GM12878 (cell line): Measurements from ENCODE around the gene HSD17B2. TPM values are rescaled to one million over a fixed set of nuclear protein-coding genes. Genes with fewer than 3 reads are reported as not detected.

Experiments
- ATAC-seq: fragments of 200-7000 bp; cut with Tn5 transposase; 3 replicates; pipeline ENCODE4 v1.9.1; 2020; ENCODE audit warnings: mild to moderate bottlenecking, moderate library complexity
- BruUV-seq: library from RNA; stranded (reverse); fragments of 400-500 nt; replicated peaks from 2 replicates; lab custom pipeline; 2021; lab: Mats Ljungman, UMichigan
- CTCF ChIA-PET: fragments of 300-600 bp; sonication (Branson Sonifier 250); formaldehyde crosslinking; extraction: SDS; loops from one replicate; lab custom pipeline; 2021; ENCODE audit warnings: inconsistent platforms; lab: Yijun Ruan, JAX
- POLR2A ChIA-PET: fragments of 350-600 bp; formaldehyde crosslinking; extraction: SDS; loops from one replicate; lab custom pipeline; 2021; ENCODE audit warnings: inconsistent platforms; lab: Charles Lee
- RAD21 ChIA-PET: fragments of 300-600 bp; sonication (Branson Sonifier 250); formaldehyde crosslinking; loops from one replicate; lab custom pipeline; 2023; ENCODE audit warnings: antibody characterized with exemption; ENCODE audit not compliant: unreplicated experiment; lab: Charles Lee
- SMC1A ChIA-PET: fragments of 300-600 bp; sonication (Branson Sonifier 250); formaldehyde crosslinking; loops from one replicate; lab custom pipeline; 2023; ENCODE audit not compliant: unreplicated experiment, uncharacterized antibody; lab: Charles Lee
- DNase-seq: peaks from one replicate; pipeline ENCODE4 v3.0.0-alpha.2; 2011; ENCODE audit warnings: low read depth, low spot score
- FAIRE-seq: peaks from 3 replicates; lab custom pipeline; 2011; peaks lifted over from hg19 to GRCh38; lab: Jason Lieb, UNC
- H2AFZ ChIP-seq: 2 replicates; pipeline ENCODE4 v1.6.0; 2011; ENCODE audit warnings: low read depth, low read length, control low read depth; ENCODE audit not compliant: control insufficient read depth
- H3K27ac ChIP-seq: 2 replicates; pipeline ENCODE4 v1.5.1; 2011; ENCODE audit warnings: control low read depth; ENCODE audit not compliant: control insufficient read depth, insufficient read depth
- H3K27me3 ChIP-seq, 2 experiments: replicated peaks in 1 of 2; 2 replicates each; pipeline versions ENCODE4 v1.6.0 to v1.6.1; 2011; ENCODE audit warnings: low read length in 1 of 2; ENCODE audit not compliant: control insufficient read depth in 2 of 2, insufficient read depth in 2 of 2
- H3K36me3 ChIP-seq, 2 experiments: 2 replicates each; pipeline ENCODE4 v1.5.1; 2011; ENCODE audit warnings: low read length in 1 of 2; ENCODE audit not compliant: control insufficient read depth in 2 of 2, insufficient read depth in 2 of 2
- H3K4me1 ChIP-seq: 2 replicates; pipeline ENCODE4 v1.6.1; 2011; ENCODE audit warnings: mild to moderate bottlenecking, low read length, moderate library complexity, mixed read lengths; ENCODE audit not compliant: control insufficient read depth, insufficient read depth
- H3K4me2 ChIP-seq: 2 replicates; pipeline ENCODE4 v1.6.0; 2011; ENCODE audit warnings: control low read depth; ENCODE audit not compliant: control insufficient read depth, insufficient read depth
- H3K4me3 ChIP-seq: fragments of 200-600 bp; sonication (generic); 2 replicates; pipeline ENCODE4 v1.5.1; 2016
- H3K79me2 ChIP-seq: 2 replicates; pipeline ENCODE4 v1.6.0; 2011; ENCODE audit warnings: low read length; ENCODE audit not compliant: control insufficient read depth, insufficient read depth
- H3K9ac ChIP-seq: 2 replicates; pipeline ENCODE4 v1.8.0; 2011; ENCODE audit warnings: low read length, control low read depth, mixed read lengths; ENCODE audit not compliant: control insufficient read depth, insufficient read depth
- H3K9me3 ChIP-seq: replicated peaks from 3 replicates; pipeline ENCODE4 v1.5.1; 2011; ENCODE audit warnings: mild to moderate bottlenecking, low read length; ENCODE audit not compliant: control insufficient read depth, insufficient read depth
- H4K20me1 ChIP-seq: 2 replicates; pipeline ENCODE4 v1.6.0; 2011; ENCODE audit not compliant: control insufficient read depth, insufficient read depth
- BMI1 ChIP-seq: fragments of 450-650 bp; IDR thresholded peaks from 2 replicates; pipeline ENCODE4 v1.6.1; 2016; ENCODE audit warnings: mild to moderate bottlenecking, moderate library complexity, borderline replicate concordance
- CBX3 ChIP-seq: fragments of 200-600 bp; sonication (generic); IDR thresholded peaks from 2 replicates; pipeline ENCODE4 v1.6.1; 2016; ENCODE audit warnings: low read depth, borderline replicate concordance
- HCFC1 ChIP-seq: fragments of 150-350 bp; IDR thresholded peaks from 2 replicates; pipeline ENCODE4 v1.6.1; 2014; ENCODE audit warnings: low read length
- HDAC6 ChIP-seq: fragments of 200-600 bp; sonication (generic); IDR thresholded peaks from one replicate; pipeline ENCODE4 v1.8.0; 2017; ENCODE audit warnings: antibody characterized with exemption; ENCODE audit not compliant: unreplicated experiment
- IRF4 ChIP-seq: IDR thresholded peaks from 2 replicates; pipeline ENCODE4 v1.6.1; 2011; ENCODE audit warnings: low read depth, low read length
- JUNB ChIP-seq: IDR thresholded peaks from 2 replicates; pipeline ENCODE4 v1.6.1; 2016; ENCODE audit warnings: antibody characterized with exemption, mild to moderate bottlenecking
- LARP7 ChIP-seq: fragments of 450-650 bp; IDR thresholded peaks from 2 replicates; pipeline ENCODE4 v1.6.1; 2017; ENCODE audit warnings: mild to moderate bottlenecking
- PAX5 ChIP-seq: IDR thresholded peaks from 2 replicates; pipeline ENCODE4 v1.6.1; 2011; ENCODE audit warnings: low read depth, low read length, borderline replicate concordance
- PAX8 ChIP-seq: fragments of 450-650 bp; IDR thresholded peaks from 2 replicates; pipeline ENCODE4 v1.6.1; 2017; ENCODE audit warnings: mild to moderate bottlenecking, moderate library complexity
- SIN3A ChIP-seq: IDR thresholded peaks from 2 replicates; pipeline ENCODE4 v1.6.1; 2012; ENCODE audit warnings: low read depth, low read length, improper control_type of control experiment
- WGBS: methylation state at CpG from one replicate; pipeline ENCODE4 v1.1.6; 2016; ENCODE audit warnings: low lambda C conversion rate; ENCODE audit not compliant: insufficient replicate concordance, insufficient coverage; ENCODE audit errors: missing lambda C conversion rate; 5-methylcytosine and 5-hydroxymethylcytosine counted together
- in situ Hi-C: fragments of 300-500 bp; cut with MboI; formaldehyde crosslinking; loops from 9 replicates; pipeline ENCODE4 v1.14.3; 2018; ENCODE audit warnings: mixed read lengths
- intact Hi-C: fragments of 100-400 bp; cut with micrococcal nuclease; formaldehyde crosslinking; loops from one replicate; pipeline ENCODE4 v1.14.2; 2022; ENCODE audit not compliant: unreplicated experiment
- polyA plus RNA-seq, 11 experiments: library from polyadenylated mRNA; depleted of rRNA in 4 of 11; unstranded in 6 of 11; stranded (reverse) in 5 of 11; fragments of >200 nt; fragmentation: Nextera tagmentation in 4 of 11; fragmentation: Illumina TruSeq in 1 of 11; extraction: Ambion mirVana in 4 of 11; extraction: Trizol in 1 of 11; gene quantifications; 1 replicate in 1 of 11; 2 replicates in 10 of 11; pipeline versions ENCODE4 v1.2.1 to v1.2.3, GENCODE V29; 2011 to 2016; ENCODE audit warnings: inconsistent platforms in 2 of 11, missing spikeins in 2 of 11, low read depth in 1 of 11
- total RNA-seq, 4 experiments: library from RNA; depleted of rRNA in 3 of 4; stranded (reverse); fragments of >200 nt in 3 of 4; fragmentation: Illumina TruSeq in 1 of 4; extraction: Trizol in 1 of 4; gene quantifications; 2 replicates each; pipeline versions ENCODE4 v1.2.1 to v1.2.3, GENCODE V29; 2013 to 2021
- TF ChIP-seq, protein P1 (sequence below): IDR thresholded peaks from 2 replicates; pipeline ENCODE4 v1.6.1; 2012; ENCODE audit warnings: low read depth, low read length, improper control_type of control experiment
- TF ChIP-seq, protein P2 (sequence below), 3 experiments: IDR thresholded peaks in 2 of 3; conservative IDR thresholded peaks in 1 of 3; 2 replicates each; pipeline ENCODE4 v1.5.1; 2011; ENCODE audit warnings: low read depth in 3 of 3, low read length in 3 of 3, mild to moderate bottlenecking in 3 of 3, control low read depth in 2 of 3, moderate library complexity in 2 of 3, inconsistent platforms in 1 of 3, mixed read lengths in 1 of 3; ENCODE audit not compliant: control insufficient read depth in 2 of 3, insufficient read depth in 1 of 3; ENCODE audit errors: extremely low read depth in 1 of 3
- TF ChIP-seq, protein P3 (sequence below): IDR thresholded peaks from 2 replicates; pipeline ENCODE4 v1.6.1; 2012; ENCODE audit warnings: mild to moderate bottlenecking, low read depth, low read length
- TF ChIP-seq, protein P4 (sequence below): fragments of 450-650 bp; IDR thresholded peaks from 2 replicates; pipeline ENCODE4 v1.6.1; 2017; ENCODE audit warnings: low read depth, mild to moderate bottlenecking, moderate library complexity

The HSD17B2 gene
- total and polyA plus RNA-seq, 10 of the 15 experiments (the other 5 are each of a cell fraction or from before 2014, with no cell fraction given), result not detected

DNA sequence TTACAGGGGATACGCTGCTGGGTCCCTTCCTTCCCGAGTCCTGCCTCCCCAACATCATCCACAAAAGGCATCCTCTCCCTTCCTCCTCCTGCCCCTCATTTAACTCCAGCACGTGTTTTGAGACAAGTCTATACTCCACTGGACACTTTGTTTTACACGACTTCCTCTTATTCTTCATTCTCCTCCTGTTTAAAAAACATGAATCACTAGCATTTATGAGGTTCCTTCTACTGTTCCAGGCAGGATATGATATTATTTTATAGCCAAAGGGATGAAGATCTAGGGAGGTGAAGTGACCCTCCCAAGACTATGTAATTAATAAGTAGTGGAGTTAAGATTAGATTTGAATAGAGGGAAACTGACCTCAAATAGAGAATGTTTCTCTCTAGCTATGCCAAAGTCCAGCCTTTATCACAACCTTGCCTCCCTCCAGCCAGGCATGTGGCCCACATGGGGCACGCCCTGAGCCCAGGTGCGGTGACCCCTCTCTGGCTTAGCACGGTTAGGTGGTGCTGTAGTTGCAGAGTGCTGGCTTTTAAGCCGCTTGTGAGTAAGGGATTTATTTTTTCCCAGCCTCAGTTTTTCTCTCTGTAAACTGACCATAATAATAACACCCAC lies 1.3 kb upstream of the HSD17B2 start:
- ChIA-PET POLR2A (no interaction called here), RAD21 (no interaction called here), CTCF (no interaction called here), SMC1A (no interaction called here)
- 22% methylated on average over 8 of the region's 8 CpGs for WGBS
- Histone ChIP-seq H4K20me1 (no peaks in the 10 kb centered on the region; the same call in 1 of the 2 replicates), H3K27me3 (peaks cover 0 to 3% of the 10 kb centered on the region in 2 experiments; a peak in 3 of 4 replicates), H3K36me3 (no peaks in the 10 kb centered on the region), H3K9me3 (no peaks in the 10 kb centered on the region), H2AFZ (no peak overlapping the region), H3K79me2 (no peaks in the 10 kb centered on the region), H3K4me2 (no peak overlapping the region), H3K27ac (no peak overlapping the region), H3K4me3 (no peak overlapping the region), H3K4me1 (no peaks in the 10 kb centered on the region), H3K9ac (no peak overlapping the region)
- intact Hi-C loops (no loop called here), in situ Hi-C loops (no loop called here)
- FAIRE-seq (no peak), DNase-seq (no peak), ATAC-seq (no peak)
- no TSS peak for BruUV-seq
- TF ChIP-seq SIN3A (no peak), JUNB (no peak), LARP7 (no peak), PAX8 (no peak), PAX5 (no peak), HCFC1 (no peak), IRF4 (no peak), BMI1 (no peak), HDAC6 (no peak), CBX3 (no peak)
- TF ChIP-seq, protein P1, sequence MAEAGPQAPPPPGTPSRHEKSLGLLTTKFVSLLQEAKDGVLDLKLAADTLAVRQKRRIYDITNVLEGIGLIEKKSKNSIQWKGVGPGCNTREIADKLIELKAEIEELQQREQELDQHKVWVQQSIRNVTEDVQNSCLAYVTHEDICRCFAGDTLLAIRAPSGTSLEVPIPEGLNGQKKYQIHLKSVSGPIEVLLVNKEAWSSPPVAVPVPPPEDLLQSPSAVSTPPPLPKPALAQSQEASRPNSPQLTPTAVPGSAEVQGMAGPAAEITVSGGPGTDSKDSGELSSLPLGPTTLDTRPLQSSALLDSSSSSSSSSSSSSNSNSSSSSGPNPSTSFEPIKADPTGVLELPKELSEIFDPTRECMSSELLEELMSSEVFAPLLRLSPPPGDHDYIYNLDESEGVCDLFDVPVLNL, result no peak
- TF ChIP-seq, protein P2, sequence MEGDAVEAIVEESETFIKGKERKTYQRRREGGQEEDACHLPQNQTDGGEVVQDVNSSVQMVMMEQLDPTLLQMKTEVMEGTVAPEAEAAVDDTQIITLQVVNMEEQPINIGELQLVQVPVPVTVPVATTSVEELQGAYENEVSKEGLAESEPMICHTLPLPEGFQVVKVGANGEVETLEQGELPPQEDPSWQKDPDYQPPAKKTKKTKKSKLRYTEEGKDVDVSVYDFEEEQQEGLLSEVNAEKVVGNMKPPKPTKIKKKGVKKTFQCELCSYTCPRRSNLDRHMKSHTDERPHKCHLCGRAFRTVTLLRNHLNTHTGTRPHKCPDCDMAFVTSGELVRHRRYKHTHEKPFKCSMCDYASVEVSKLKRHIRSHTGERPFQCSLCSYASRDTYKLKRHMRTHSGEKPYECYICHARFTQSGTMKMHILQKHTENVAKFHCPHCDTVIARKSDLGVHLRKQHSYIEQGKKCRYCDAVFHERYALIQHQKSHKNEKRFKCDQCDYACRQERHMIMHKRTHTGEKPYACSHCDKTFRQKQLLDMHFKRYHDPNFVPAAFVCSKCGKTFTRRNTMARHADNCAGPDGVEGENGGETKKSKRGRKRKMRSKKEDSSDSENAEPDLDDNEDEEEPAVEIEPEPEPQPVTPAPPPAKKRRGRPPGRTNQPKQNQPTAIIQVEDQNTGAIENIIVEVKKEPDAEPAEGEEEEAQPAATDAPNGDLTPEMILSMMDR (IDR thresholded peaks at IDR 0.05 in 2 of 3, conservative IDR thresholded peaks at IDR 0.05 in 1 of 3; ENCODE audit: control insufficient read depth in 2 of 3, extremely low read depth in 1 of 3, insufficient read depth in 1 of 3, low read depth in 3 of 3, low read length in 3 of 3), result no peak
- TF ChIP-seq, protein P3, sequence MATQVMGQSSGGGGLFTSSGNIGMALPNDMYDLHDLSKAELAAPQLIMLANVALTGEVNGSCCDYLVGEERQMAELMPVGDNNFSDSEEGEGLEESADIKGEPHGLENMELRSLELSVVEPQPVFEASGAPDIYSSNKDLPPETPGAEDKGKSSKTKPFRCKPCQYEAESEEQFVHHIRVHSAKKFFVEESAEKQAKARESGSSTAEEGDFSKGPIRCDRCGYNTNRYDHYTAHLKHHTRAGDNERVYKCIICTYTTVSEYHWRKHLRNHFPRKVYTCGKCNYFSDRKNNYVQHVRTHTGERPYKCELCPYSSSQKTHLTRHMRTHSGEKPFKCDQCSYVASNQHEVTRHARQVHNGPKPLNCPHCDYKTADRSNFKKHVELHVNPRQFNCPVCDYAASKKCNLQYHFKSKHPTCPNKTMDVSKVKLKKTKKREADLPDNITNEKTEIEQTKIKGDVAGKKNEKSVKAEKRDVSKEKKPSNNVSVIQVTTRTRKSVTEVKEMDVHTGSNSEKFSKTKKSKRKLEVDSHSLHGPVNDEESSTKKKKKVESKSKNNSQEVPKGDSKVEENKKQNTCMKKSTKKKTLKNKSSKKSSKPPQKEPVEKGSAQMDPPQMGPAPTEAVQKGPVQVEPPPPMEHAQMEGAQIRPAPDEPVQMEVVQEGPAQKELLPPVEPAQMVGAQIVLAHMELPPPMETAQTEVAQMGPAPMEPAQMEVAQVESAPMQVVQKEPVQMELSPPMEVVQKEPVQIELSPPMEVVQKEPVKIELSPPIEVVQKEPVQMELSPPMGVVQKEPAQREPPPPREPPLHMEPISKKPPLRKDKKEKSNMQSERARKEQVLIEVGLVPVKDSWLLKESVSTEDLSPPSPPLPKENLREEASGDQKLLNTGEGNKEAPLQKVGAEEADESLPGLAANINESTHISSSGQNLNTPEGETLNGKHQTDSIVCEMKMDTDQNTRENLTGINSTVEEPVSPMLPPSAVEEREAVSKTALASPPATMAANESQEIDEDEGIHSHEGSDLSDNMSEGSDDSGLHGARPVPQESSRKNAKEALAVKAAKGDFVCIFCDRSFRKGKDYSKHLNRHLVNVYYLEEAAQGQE, result no peak
- TF ChIP-seq, protein P4, sequence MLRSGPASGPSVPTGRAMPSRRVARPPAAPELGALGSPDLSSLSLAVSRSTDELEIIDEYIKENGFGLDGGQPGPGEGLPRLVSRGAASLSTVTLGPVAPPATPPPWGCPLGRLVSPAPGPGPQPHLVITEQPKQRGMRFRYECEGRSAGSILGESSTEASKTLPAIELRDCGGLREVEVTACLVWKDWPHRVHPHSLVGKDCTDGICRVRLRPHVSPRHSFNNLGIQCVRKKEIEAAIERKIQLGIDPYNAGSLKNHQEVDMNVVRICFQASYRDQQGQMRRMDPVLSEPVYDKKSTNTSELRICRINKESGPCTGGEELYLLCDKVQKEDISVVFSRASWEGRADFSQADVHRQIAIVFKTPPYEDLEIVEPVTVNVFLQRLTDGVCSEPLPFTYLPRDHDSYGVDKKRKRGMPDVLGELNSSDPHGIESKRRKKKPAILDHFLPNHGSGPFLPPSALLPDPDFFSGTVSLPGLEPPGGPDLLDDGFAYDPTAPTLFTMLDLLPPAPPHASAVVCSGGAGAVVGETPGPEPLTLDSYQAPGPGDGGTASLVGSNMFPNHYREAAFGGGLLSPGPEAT, result no peak
